Muscle of leg (tissue), 11 donors: Measurements from ENCODE around the gene RAB22A. TPM values are rescaled to one million over a fixed set of nuclear protein-coding genes. Genes with fewer than 3 reads are reported as not detected.

Experiments used
- DNase-seq: peaks from one replicate; pipeline ENCODE4 v3.0.0; 2013
- H3K27ac ChIP-seq: one replicate; pipeline ENCODE4 v1.5.1; 2013; ENCODE audit warnings: mild to moderate bottlenecking, low read length, control low read depth
- H3K27me3 ChIP-seq: one replicate; pipeline ENCODE4 v1.6.1; 2013; ENCODE audit warnings: low read length; ENCODE audit not compliant: control insufficient read depth, insufficient read depth
- H3K36me3 ChIP-seq: one replicate; pipeline ENCODE4 v1.6.1; 2013; ENCODE audit warnings: low read length; ENCODE audit not compliant: control insufficient read depth, insufficient read depth
- H3K4me1 ChIP-seq: one replicate; pipeline ENCODE4 v1.6.1; 2013; ENCODE audit warnings: low read length; ENCODE audit not compliant: control insufficient read depth, insufficient read depth
- H3K4me3 ChIP-seq: one replicate; pipeline ENCODE4 v1.5.1; 2013; ENCODE audit warnings: low read length, control low read depth
- H3K9me3 ChIP-seq: replicated peaks from 2 replicates; pipeline ENCODE4 v1.6.1; 2013; ENCODE audit warnings: low read depth, low read length; ENCODE audit not compliant: control insufficient read depth
- WGBS: methylation state at CpG from one replicate; pipeline ENCODE4 v1.1.5; 2013; ENCODE audit warnings: missing lambda C conversion rate; ENCODE audit not compliant: insufficient coverage; 5-methylcytosine and 5-hydroxymethylcytosine counted together
- polyA plus RNA-seq, 8 donors: library from polyadenylated mRNA; unstranded; fragments of 120-200 nt; gene quantifications; one replicate each; pipeline versions ENCODE4 v1.2.1 to v1.2.3, GENCODE V29; 2013; ENCODE audit warnings: inconsistent platforms in 1 of 8, low replicate concordance in 1 of 8; ENCODE audit not compliant: insufficient read length in 8 of 8, insufficient read depth in 1 of 8
- total RNA-seq: library from RNA; stranded (reverse); fragments of 120-200 nt; gene quantifications from one replicate; pipeline ENCODE4 v1.2.4, GENCODE V29; 2013

Gene RAB22A
- total and polyA plus RNA-seq, 9 donors = 12.2 to 19.0 (median 14.8) TPM

DNA sequence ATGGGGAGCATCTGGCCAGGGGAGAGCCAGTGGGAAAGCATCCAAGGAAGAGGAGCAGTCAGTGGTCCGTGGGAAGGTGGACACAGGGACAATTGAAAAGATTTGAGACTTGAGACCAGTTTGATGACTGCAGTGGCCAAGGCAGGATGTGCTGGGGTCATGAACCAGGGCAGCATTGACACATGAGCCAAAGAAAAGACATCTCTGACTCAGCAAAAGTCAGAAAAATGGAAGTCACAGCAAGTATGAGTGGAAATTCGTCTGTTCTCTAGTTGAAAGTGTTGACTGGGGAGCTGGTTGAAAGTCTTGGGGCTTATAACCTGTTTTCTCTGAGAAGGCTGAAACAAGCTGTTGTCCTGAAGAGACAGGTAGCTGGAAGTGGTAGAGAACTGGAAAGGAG is 31.3 kb downstream of the RAB22A start:
- 95% methylated on average over 2 of the region's 2 CpGs for WGBS
- Histone ChIP-seq H3K27ac (no peak overlapping the region), H3K4me3 (no peak overlapping the region), H3K27me3 (no peaks in the 10 kb centered on the region), H3K9me3 (no peaks in the 10 kb centered on the region), H3K4me1 (no peaks in the 10 kb centered on the region), H3K36me3 (peaks cover 23% of the 10 kb centered on the region)
- DNase-seq = no peak

DNA sequence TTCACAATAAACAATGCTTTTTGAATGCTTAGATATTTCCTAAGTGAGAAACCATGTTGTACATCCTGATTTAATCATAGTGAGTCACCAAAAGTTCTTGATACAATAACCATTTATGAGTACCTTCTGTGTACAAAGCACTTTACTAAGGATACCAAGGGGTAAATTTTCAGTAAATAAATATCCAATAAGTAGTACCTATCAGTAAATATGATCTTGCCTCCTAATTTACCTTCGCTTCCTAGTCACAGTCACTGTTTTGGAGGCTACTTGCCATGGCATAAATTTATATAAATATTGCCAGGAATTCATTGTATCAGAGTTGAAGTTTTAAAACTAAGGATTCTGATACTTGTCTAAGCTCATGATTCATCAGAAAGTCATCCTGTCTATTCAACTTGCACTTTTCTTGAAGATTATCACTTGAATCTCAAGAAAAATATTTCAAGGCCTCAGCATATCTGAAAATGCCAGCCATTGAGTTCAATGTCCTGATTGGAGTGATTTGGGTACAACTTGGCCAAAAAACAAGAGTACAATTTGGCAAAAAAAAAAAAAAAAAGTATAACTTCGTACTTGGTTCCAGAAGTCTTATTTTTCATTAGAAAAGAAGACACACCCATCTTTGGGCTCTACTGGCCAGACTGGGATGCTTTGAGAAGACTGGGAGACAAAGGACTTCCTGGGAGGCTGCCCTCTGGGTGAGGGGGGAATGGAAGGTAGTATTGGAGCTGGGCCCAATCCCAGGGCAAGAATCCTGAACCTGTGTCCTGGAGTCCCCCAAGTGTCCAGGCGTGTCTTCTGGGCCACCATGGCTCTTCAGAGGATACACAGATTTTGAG is 32.8 kb downstream of the RAB22A start:
- H3K27ac ChIP-seq = no peak overlapping the region
- no peak overlapping the region for H3K4me3 ChIP-seq
- no peaks in the 10 kb centered on the region for H3K9me3 ChIP-seq
- H3K4me1 ChIP-seq = no peaks in the 10 kb centered on the region
- 100% methylated on average over 1 of the region's 3 CpGs for WGBS
- DNase-seq = no peak
- no peaks in the 10 kb centered on the region for H3K27me3 ChIP-seq
- H3K36me3 ChIP-seq = peaks cover 31% of the 10 kb centered on the region

DNA sequence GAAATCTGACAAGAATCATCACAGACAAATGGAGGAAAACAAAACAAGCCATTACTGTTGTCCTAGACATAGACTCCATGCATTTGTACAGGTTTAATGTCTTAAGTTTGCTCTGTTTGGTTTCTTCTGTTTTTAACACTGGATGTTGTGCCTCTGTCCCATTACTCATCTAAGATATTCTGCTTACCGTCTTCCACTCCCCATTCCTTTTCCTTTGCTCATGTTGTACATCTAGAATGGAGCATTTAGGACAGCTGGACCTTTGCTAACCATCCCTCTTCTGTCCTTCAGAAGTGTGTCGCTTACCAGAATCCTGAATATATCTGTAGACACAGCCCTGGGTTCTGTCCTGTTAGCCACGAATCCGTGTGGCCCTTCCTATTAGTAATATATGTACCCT is 35.2 kb downstream of the RAB22A start:
- DNase-seq = no peak
- WGBS = 100% methylated on average over 2 of the region's 4 CpGs
- H3K27me3 ChIP-seq = no peaks in the 10 kb centered on the region
- H3K4me1 ChIP-seq = peaks cover 6% of the 10 kb centered on the region
- H3K27ac ChIP-seq = no peak overlapping the region
- H3K4me3 ChIP-seq = no peak overlapping the region
- no peaks in the 10 kb centered on the region for H3K9me3 ChIP-seq
- peaks cover 31% of the 10 kb centered on the region for H3K36me3 ChIP-seq

GRCh38 chr20:58349570-58349969 is 40.1 kb downstream of the RAB22A start:
- no peaks in the 10 kb centered on the region for H3K27me3 ChIP-seq
- 35% methylated on average over 2 of the region's 3 CpGs for WGBS
- DNase-seq = no peak
- no peaks in the 10 kb centered on the region for H3K9me3 ChIP-seq
- peaks cover 6% of the 10 kb centered on the region for H3K4me1 ChIP-seq
- H3K4me3 ChIP-seq = no peak overlapping the region
- no peak overlapping the region for H3K27ac ChIP-seq
- peaks cover 36% of the 10 kb centered on the region for H3K36me3 ChIP-seq

DNA sequence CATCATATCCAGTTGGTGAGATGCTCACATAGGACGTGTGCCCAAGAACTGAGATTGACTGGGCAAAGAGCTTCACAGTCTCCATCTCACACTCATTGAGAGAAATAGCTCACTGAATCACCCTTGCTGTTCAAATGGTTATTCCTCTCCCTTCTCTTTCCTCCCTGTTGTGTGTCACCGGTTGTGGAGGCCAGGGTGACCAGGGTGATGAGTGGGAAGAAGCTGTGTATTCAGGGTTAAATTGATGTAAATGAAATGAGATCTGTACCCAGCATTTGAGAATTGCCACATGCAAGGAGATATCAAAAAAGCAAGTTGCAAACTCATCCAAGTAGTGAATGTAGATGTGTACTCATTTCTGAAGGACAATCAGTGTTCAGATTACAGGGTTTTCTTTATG is 43.0 kb downstream of the RAB22A start:
- H3K27ac ChIP-seq = no peak overlapping the region
- H3K4me3 ChIP-seq = no peak overlapping the region
- H3K27me3 ChIP-seq = no peaks in the 10 kb centered on the region
- no peak for DNase-seq
- no CpG with 5 or more reads among the region's 2 CpGs for WGBS
- peaks cover 6% of the 10 kb centered on the region for H3K4me1 ChIP-seq
- peaks cover 28% of the 10 kb centered on the region for H3K36me3 ChIP-seq
- no peaks in the 10 kb centered on the region for H3K9me3 ChIP-seq

- DNase-seq = peak; percentile 44
- Histone ChIP-seq H3K36me3 (peaks cover 22% of the 10 kb centered on the region), H3K27me3 (no peaks in the 10 kb centered on the region), H3K27ac (no peak overlapping the region), H3K4me1 (peaks cover 6% of the 10 kb centered on the region), H3K9me3 (no peaks in the 10 kb centered on the region), H3K4me3 (no peak overlapping the region)
- WGBS = no CpG with 5 or more reads among the region's 8 CpGs
Measured at GRCh38 chr20:58359441-58359840, 49.9 kb downstream of the RAB22A start.

- Histone ChIP-seq H3K4me1 (peaks cover 6% of the 10 kb centered on the region), H3K27ac (no peak overlapping the region), H3K4me3 (no peak overlapping the region), H3K36me3 (peaks cover 12% of the 10 kb centered on the region), H3K9me3 (no peaks in the 10 kb centered on the region), H3K27me3 (no peaks in the 10 kb centered on the region)
- DNase-seq = no peak
Measured at GRCh38 chr20:58360936-58361335, 51.4 kb downstream of the RAB22A start.

DNA sequence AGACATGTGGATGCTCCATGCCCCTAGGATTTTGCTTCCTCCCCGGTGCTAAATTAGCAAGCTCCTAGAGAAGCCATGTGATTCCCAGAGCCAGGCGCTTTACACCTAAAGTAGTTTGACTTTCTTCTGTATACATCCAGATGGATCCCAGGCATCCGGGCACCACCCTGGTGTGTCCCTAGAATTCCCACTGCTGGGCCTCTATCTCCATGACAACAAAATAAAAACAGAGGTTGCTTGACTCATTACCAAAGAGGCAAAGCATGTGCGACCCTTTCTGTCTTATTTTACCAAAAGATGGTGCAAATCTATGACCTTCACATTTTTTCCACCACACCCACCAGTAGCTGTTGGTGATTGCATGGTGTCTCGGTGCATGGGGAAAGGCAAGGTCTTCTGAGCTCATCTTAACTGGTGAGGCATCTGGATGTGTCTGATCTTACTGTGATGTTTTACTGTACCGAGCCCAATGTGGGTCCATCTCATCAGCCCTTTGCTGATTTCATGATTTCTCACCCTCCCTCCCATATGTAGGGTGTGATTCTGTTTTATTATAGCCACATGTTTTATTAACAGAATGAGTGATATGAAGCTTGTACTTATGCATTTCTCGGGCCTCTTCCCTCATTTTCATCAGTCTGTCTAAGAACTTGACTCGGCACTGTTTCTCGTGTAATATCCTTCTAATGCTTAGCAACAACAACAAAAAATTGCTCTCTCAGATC is 52.1 kb downstream of the RAB22A start:
- Histone ChIP-seq H3K9me3 (no peaks in the 10 kb centered on the region), H3K27ac (peak overlapping the region; percentile 52), H3K27me3 (no peaks in the 10 kb centered on the region)

DNA sequence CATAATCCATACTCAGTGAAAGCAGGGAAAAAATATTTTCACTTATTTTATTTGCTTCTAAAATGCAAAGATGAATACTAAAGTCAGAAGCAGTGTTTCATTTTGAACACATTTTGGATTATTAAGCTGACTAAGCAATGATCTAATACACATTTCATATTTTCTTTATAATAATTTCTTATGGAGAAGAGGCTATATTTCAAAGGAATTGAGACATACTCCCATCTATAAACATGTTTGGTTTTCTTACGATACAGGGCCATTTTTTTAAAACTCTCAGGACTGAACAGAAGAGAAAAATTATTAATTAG is 52.6 kb downstream of the RAB22A start:
- Histone ChIP-seq H3K4me3 (no peak overlapping the region), H3K4me1 (peaks cover 6% of the 10 kb centered on the region), H3K27ac (no peak overlapping the region), H3K36me3 (peaks cover 12% of the 10 kb centered on the region), H3K9me3 (no peaks in the 10 kb centered on the region), H3K27me3 (no peaks in the 10 kb centered on the region)
- WGBS = no CpG with 5 or more reads among the region's 1 CpG
- DNase-seq = no peak

More for the DNA sequence above, 52.1 kb downstream of the RAB22A start:
- Histone ChIP-seq H3K4me1 (peaks cover 6% of the 10 kb centered on the region), H3K4me3 (no peak overlapping the region), H3K36me3 (peaks cover 12% of the 10 kb centered on the region)
- peak; percentile 81 for DNase-seq
- 13% methylated on average over 3 of the region's 9 CpGs for WGBS

DNA sequence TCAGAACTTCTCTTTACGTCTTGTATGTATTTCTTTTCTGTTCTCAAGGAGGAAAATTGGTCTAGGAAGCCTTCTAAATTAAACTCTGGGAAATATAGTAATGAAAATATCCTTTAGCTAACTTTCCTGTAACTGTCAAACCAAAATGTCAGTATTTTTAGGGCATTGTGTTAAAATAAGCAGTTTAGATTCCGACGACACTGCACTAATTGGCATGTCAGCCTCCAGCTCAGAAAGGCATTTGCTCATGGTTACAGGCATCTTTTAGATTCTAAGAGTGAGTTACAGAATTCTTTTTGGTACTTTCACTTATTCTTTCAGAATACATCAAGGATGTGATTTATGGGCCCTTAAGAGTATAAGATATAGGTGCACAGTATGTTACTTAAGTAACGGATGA is 53.5 kb downstream of the RAB22A start:
- peaks cover 6% of the 10 kb centered on the region for H3K4me1 ChIP-seq
- no peak overlapping the region for H3K27ac ChIP-seq
- no CpG with 5 or more reads among the region's 4 CpGs for WGBS
- no peaks in the 10 kb centered on the region for H3K27me3 ChIP-seq
- no peaks in the 10 kb centered on the region for H3K9me3 ChIP-seq
- DNase-seq = no peak
- H3K36me3 ChIP-seq = peaks cover 15% of the 10 kb centered on the region
- H3K4me3 ChIP-seq = no peak overlapping the region
